Gastroesophageal sphincter (tissue), 3 donors: Measurements from ENCODE around the gene AFDN.

Experiments used
- EP300 ChIP-seq: sonication (generic); formaldehyde crosslinking; IDR thresholded peaks from one replicate; pipeline ENCODE4 v1.6.1; 2017; ENCODE audit warnings: antibody characterized with exemption, mild to moderate bottlenecking
- POLR2AphosphoS5 ChIP-seq: sonication (generic); formaldehyde crosslinking; IDR thresholded peaks from one replicate; pipeline ENCODE4 v1.6.1; 2017; ENCODE audit warnings: antibody characterized with exemption
- TF ChIP-seq, protein P1 (sequence below), 4 experiments: fragments of 200-600 bp in 2 of 4; fragments of 450-650 bp in 2 of 4; sonication (generic) in 1 of 4; IDR thresholded peaks; one replicate each; pipeline ENCODE4 v1.5.1; 2017 to 2019; ENCODE audit warnings: antibody characterized with exemption in 4 of 4, mild to moderate bottlenecking in 2 of 4, moderate library complexity in 2 of 4

- TF ChIP-seq, protein P1, sequence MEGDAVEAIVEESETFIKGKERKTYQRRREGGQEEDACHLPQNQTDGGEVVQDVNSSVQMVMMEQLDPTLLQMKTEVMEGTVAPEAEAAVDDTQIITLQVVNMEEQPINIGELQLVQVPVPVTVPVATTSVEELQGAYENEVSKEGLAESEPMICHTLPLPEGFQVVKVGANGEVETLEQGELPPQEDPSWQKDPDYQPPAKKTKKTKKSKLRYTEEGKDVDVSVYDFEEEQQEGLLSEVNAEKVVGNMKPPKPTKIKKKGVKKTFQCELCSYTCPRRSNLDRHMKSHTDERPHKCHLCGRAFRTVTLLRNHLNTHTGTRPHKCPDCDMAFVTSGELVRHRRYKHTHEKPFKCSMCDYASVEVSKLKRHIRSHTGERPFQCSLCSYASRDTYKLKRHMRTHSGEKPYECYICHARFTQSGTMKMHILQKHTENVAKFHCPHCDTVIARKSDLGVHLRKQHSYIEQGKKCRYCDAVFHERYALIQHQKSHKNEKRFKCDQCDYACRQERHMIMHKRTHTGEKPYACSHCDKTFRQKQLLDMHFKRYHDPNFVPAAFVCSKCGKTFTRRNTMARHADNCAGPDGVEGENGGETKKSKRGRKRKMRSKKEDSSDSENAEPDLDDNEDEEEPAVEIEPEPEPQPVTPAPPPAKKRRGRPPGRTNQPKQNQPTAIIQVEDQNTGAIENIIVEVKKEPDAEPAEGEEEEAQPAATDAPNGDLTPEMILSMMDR (IDR thresholded peaks at IDR 0.05), result no peak
- TF ChIP-seq EP300 (no peak), POLR2AphosphoS5 (no peak)
Observed at GRCh38 chr6:167925026-167925425, 98.3 kb downstream of the AFDN start.
